Measurements from ENCODE around the gene KHDRBS1.
A peak's percentile ranks its signal among the peaks of the same experiment; 100 is the strongest.
"Not testable (repeated sequence)": the region's sequence is repeated elsewhere in the genome, so short reads cannot be mapped to it uniquely, and the experiment has no call there.

The KHDRBS1 gene, protein sequence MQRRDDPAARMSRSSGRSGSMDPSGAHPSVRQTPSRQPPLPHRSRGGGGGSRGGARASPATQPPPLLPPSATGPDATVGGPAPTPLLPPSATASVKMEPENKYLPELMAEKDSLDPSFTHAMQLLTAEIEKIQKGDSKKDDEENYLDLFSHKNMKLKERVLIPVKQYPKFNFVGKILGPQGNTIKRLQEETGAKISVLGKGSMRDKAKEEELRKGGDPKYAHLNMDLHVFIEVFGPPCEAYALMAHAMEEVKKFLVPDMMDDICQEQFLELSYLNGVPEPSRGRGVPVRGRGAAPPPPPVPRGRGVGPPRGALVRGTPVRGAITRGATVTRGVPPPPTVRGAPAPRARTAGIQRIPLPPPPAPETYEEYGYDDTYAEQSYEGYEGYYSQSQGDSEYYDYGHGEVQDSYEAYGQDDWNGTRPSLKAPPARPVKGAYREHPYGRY

DNA sequence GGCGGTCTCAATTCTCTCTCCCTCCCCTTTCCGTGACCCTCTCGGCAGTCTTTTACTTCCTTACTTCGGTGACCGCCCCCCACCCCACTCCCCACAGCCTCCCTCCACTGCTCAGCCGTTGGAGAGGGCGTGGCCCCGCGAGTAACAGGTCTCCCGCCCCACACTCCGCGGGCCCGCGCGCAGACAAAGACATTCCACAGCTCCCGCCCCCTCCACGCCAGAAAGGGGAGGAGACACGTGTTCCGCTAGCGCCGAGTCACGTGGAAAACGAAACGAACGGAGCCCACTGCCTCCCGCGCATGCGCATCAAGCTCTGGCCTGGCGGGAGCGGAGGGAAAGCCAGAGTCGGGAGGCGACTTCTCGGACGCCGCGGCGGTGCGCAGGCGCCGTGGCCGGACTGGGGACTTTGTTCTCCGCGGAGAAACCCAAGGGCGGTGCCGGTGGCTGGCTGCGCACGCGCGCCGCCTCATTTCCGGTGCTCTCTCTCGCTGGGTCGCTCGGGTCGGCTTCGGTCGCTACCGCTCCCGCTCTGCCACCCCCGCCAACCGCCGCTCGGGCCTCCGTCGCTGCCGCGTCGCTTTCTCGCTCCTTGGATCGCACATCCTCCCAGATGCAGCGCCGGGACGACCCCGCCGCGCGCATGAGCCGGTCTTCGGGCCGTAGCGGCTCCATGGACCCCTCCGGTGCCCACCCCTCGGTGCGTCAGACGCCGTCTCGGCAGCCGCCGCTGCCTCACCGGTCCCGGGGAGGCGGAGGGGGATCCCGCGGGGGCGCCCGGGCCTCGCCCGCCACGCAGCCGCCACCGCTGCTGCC, at the start of gene KHDRBS1:
TSS of gene KHDRBS1 (plus strand) at position 483 of the 813 bp plus-strand sequence. CDS start at position 611, 128 bp downstream.
- peak; percentile 81 to 99 (median 98) for DNase-seq

- DNase-seq, result no peak
Observed at GRCh38 chr1:31970873-31971272, 42.8 kb upstream of the KHDRBS1 start.

GRCh38 chr1:31976401-31976800, 37.3 kb upstream of the KHDRBS1 start:
- no peak for DNase-seq

- DNase-seq, result no peak
Observed at GRCh38 chr1:31977385-31978131, 36.1 kb upstream of the KHDRBS1 start.

GRCh38 chr1:31978843-31979400, 34.7 kb upstream of the KHDRBS1 start:
- no peak for DNase-seq

GRCh38 chr1:31980835-31981455, 32.7 kb upstream of the KHDRBS1 start:
- no peak for DNase-seq

- DNase-seq, result no peak
Observed at GRCh38 chr1:31981456-31981839, 32.2 kb upstream of the KHDRBS1 start.

- no peak for DNase-seq
Observed at GRCh38 chr1:31981972-31982371, 31.7 kb upstream of the KHDRBS1 start.

GRCh38 chr1:31984419-31985347, 29.0 kb upstream of the KHDRBS1 start:
- no peak for DNase-seq

- no peak for DNase-seq
Observed at GRCh38 chr1:31985430-31985829, 28.2 kb upstream of the KHDRBS1 start.

GRCh38 chr1:31987135-31987619, 26.5 kb upstream of the KHDRBS1 start:
- DNase-seq, result peak in 3 of 56 donors; percentile 5 to 8 (median 5)

DNA sequence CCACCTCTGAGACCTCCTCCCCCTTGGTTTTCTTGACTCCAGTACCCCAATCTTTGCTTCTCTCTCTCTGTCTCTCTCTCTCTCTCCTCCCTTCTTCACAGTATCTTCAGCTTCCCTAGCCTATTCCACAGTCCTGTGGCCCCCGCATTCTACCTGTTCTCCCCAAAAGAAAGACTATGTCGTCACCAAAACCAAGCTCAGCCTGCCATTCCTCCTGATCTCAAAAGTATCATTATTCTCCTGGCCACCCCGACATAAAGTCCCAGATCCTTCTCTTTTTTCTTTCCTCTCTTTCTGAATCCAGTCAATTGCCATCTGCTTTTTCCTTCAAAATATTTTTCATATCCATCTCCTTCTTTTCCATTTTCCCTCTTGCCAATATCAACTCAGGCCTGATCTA, 23.7 kb upstream of the KHDRBS1 start:
- DNase-seq, result no peak

GRCh38 chr1:31991182-31991581, 22.5 kb upstream of the KHDRBS1 start:
- peak in 1 of 56 donors; percentile 9 for DNase-seq

DNA sequence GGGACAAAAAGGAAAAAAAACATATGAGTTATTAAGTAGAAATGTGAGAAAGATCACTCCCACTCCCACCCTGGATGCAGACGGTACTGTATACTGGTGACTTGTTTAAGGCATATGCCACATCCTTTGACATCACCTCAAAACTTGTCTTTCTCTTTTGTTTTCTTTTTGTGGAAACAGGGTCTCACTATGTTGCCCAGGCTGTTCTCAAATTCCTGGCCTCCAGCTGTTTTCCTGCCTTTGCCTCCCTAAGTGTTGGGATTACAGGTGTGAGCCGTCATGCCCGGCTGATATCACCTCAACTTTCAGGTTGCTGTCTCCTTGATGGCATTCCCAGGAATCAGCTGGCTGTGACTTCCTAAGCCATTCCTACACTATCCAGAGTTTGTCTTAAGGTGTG, 18.4 kb upstream of the KHDRBS1 start:
- DNase-seq, result no peak

DNA sequence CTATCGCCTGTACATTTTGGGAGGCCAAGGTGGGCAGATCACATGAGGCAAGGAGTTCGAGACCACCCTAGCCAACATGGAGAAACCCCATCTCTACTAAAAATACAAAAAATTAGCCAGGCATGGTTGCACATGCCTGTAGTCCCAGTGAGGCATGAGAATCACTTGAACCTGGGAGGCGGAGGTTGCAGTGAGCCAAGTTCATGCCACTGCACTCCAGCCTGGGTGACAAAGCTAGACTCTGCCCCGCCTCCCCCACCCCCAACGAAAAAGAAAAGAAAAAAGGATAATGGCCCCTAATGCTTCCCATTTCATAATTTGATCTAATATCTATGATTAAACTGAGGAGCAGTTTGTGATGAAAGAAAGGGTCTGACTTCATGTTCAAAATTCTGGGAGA, 17.5 kb upstream of the KHDRBS1 start:
- DNase-seq, result not testable (repeated sequence)

DNA sequence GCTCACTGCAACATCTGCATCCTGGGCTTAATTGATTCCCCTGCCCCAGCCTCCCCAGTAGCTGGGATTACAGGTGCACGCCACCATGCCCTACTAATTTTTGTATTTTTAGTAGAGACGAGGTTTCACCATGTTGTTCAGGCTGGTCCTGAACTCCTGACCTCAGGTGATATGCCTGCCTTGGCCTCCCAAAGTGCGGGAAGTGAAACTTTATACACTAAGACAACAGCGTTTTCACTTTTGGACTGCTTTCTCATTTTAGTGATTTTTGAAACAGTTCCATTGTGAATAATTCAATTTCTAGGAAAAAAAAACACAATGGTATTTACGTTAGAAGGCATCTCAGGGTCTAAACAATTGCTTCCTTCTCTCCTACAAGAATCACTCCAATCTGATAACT, 11.8 kb upstream of the KHDRBS1 start:
- no peak for DNase-seq

- not testable (repeated sequence) for DNase-seq
Observed at GRCh38 chr1:32002285-32002684, 11.4 kb upstream of the KHDRBS1 start.

- DNase-seq, result no peak
Observed at GRCh38 chr1:32005522-32005921, 8.1 kb upstream of the KHDRBS1 start.

DNA sequence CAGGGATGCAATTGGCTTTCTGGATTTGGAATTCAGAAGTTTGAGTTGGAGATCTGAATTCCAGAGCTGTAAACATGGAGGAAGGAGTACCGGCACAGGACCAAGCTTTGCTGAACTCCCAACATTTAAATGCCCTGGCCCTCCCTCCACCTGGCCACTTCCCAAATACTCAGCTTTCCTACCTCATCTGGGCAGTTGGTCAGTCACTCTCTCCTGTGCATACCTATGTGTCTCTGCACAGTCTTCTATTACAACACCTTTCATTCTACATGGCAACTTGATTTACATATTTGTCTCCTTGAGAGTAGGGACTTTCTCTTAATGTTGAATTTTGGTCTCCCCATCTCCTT, 6.1 kb upstream of the KHDRBS1 start:
- no peak for DNase-seq

DNA sequence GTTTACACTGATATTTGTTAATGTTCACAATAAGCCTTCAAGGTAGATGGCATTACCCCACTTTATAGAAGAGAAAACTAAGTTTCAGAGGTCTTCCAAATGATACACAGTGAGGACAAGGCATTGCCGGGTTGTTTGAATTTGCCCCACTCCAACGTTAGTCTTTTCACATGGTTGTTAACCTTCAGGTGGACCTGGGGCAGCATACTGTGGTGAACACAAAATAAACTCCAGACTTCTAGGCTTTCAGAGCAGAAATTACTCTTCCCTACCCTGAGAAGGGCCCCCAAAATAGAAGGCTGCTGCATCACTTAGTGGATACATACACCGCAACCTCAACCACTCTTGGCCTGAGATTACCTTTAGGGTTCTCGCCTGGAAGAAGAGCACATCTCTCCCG, 3.4 kb upstream of the KHDRBS1 start:
- no peak for DNase-seq
